ENCODE measurements around the gene BTN3A1. TPM values are rescaled to one million over a fixed set of nuclear protein-coding genes. Genes with fewer than 3 reads are reported as not detected.
"Not testable (repeated sequence)": the region's sequence is repeated elsewhere in the genome, so short reads cannot be mapped to it uniquely, and the experiment has no call there.

Gene BTN3A1
- total and polyA plus RNA-seq, 2 of the 13 experiments (the other 11 are each of a cell fraction or from before 2014, with no cell fraction given), result 13.3 to 14.0 TPM

DNA sequence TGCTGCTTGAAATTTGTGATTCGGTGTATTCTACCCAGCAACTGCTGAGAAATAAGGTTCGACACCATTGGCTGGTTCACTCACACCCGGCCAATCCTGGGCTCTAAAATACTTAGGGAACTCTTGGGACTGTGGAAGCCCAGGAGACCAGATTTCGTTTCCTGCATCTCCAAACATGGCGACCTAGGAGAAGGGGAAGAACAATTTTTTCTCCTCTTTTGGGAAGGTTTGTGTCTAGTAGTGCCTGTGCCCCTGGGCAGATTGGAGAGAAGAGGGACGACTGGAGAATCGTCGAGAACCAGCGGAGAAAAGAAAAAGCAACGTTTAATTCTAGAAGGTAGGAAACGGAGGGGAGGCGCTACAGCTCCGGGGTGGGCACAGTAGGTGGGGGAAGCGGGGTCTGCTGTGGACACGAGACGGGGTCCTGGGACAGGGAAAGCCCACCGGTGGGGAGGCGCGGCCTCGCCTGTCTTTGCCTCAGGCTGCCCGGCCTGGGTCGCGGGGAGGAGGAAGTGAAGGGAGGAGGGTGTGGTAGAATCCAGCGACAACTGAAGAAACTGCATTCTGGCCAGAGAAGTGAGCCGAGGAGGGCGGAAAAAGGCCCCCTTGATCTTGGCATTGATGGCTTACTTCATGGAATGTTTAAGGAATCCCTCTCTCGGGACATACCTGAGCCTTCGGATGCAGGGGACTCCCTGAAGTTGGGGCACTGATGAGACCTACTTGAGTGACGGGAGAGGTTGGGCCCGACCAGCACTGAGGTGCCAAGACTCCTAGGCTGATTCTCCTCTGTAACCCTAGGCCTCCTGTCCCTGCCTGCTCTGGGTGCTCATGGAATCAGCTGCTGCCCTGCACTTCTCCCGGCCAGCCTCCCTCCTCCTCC is 56.0 kb downstream of the BTN3A1 start, which contains the start of gene BTN2A1 (continued):
- TF ChIP-seq IRX3 (CRISPR knock-in tag; IDR thresholded peaks at IDR 0.05; ENCODE audit: borderline replicate concordance, low read depth), result no peak
- TF ChIP-seq HCFC1 (IDR thresholded peaks at IDR 0.05; ENCODE audit: low read depth, low read length), result no peak
- no peak for TF ChIP-seq ZNF543 (CRISPR knock-in tag; IDR thresholded peaks at IDR 0.05)
- no peak for TF ChIP-seq ZSCAN12 (CRISPR knock-in tag; IDR thresholded peaks at IDR 0.05)
- TF ChIP-seq, protein P1, sequence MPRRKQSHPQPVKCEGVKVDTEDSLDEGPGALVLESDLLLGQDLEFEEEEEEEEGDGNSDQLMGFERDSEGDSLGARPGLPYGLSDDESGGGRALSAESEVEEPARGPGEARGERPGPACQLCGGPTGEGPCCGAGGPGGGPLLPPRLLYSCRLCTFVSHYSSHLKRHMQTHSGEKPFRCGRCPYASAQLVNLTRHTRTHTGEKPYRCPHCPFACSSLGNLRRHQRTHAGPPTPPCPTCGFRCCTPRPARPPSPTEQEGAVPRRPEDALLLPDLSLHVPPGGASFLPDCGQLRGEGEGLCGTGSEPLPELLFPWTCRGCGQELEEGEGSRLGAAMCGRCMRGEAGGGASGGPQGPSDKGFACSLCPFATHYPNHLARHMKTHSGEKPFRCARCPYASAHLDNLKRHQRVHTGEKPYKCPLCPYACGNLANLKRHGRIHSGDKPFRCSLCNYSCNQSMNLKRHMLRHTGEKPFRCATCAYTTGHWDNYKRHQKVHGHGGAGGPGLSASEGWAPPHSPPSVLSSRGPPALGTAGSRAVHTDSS (CRISPR knock-in tag; conservative IDR thresholded peaks at IDR 0.05), result no peak

DNA sequence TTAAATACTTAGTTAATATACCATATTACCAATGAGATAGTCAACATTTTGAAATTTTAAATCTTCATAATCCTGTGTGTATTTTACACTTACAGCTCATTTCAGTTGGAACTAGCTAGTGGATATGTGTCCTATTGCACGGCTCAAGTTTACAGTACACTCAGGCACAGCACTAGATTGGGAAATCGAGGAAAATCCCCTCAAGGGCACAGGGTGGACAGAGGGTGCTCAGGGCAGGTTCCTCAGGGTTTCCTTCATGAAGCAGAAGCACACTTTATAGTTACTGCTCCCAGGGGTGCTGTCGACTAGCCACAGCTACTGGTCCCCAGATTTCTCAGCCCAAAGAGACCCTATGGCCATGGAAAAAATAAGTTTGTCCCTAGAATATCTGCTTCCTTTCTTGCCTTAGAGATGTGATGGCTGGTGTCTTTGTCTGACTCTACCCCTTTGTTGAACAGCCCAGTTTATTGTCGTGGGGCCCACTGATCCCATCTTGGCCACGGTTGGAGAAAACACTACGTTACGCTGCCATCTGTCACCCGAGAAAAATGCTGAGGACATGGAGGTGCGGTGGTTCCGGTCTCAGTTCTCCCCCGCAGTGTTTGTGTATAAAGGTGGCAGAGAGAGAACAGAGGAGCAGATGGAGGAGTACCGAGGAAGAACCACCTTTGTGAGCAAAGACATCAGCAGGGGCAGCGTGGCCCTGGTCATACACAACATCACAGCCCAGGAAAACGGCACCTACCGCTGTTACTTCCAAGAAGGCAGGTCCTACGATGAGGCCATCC is 57.1 kb downstream of the BTN3A1 start:
- Histone ChIP-seq H3K79me2 (ENCODE audit: insufficient read depth, low read length) (peaks cover 20% of the 10 kb centered on the region), H3K4me2 (ENCODE audit: low read depth, low read length) (peak overlapping the region; percentile 86), H3K9me3 (ENCODE audit: low read length) (no peaks in the 10 kb centered on the region), H3K36me3 (replicated peaks in 1 of 2; ENCODE audit: control insufficient read depth in 1 of 2, insufficient read depth in 2 of 2, low read length in 2 of 2) (peaks cover 17 to 33% of the 10 kb centered on the region in 2 experiments), H3K9ac (ENCODE audit: insufficient read depth, low read depth, low read length) (peak overlapping the region; percentile 89; the same call in 1 of the 2 replicates), H3K27ac (ENCODE audit: extremely low read length, insufficient read depth, low read length) (no peak overlapping the region), H3K4me3 (replicated peaks in 1 of 3; ENCODE audit: insufficient read depth in 1 of 3, low read depth in 2 of 3, low read length in 3 of 3) (no peak overlapping the region; a peak in 2 of 6 replicates), H3K27me3 (ENCODE audit: control insufficient read depth in 1 of 2, insufficient read depth in 2 of 2, low read length in 2 of 2) (no peaks in the 10 kb centered on the region; a peak in 1 of 5 replicates), H3K4me1 (ENCODE audit: insufficient read depth, low read length) (peaks cover 37% of the 10 kb centered on the region), H4K20me1 (ENCODE audit: insufficient read depth, low read length) (no peaks in the 10 kb centered on the region), H2AFZ (ENCODE audit: low read length) (no peak overlapping the region)
- no peak for TF ChIP-seq FIP1L1 (IDR thresholded peaks at IDR 0.05; ENCODE audit: borderline replicate concordance, insufficient read depth, low read depth, low read length)
- TF ChIP-seq SKI (IDR thresholded peaks at IDR 0.05; ENCODE audit: partially characterized antibody), result no peak
- TF ChIP-seq ZBTB38 (CRISPR knock-in tag; IDR thresholded peaks at IDR 0.05), result 0 out of 2 replicates have a peak, but pooled peaks have one; percentile 22
- TF ChIP-seq ZBTB1 (CRISPR knock-in tag; IDR thresholded peaks at IDR 0.05; ENCODE audit: borderline replicate concordance), result no peak
- ATAC-seq (no peak), DNase-seq (ENCODE audit: low spot score) (no peak), FAIRE-seq (no peak)
- in situ Hi-C loops (cut with HindIII; ENCODE audit: extremely low pct_ligation_motif_present, low pct_unique_long_range_greater_than_20kb), result no loop called here
- 88% methylated on average over 16 of the region's 16 CpGs for WGBS (ENCODE audit: low lambda C conversion rate)
- ChIA-PET CTCF (ENCODE audit: low intra/inter-chr PET ratio, low total read pairs) (no interaction called here), POLR2A (interaction anchor here (1.4 kb wide), 1 partner anchor 56 kb away, joined by 3 read pairs; no protein-coding TSS in a partner anchor)
- BruUV-seq (replicated peaks), result no TSS peak
- intact Hi-C loops (cut with micrococcal nuclease; ENCODE audit: unreplicated experiment), result loop anchor here (5.0 kb wide), 2 partner anchors 57 to 63 kb away; partner anchors contain the start of gene BTN3A1

DNA sequence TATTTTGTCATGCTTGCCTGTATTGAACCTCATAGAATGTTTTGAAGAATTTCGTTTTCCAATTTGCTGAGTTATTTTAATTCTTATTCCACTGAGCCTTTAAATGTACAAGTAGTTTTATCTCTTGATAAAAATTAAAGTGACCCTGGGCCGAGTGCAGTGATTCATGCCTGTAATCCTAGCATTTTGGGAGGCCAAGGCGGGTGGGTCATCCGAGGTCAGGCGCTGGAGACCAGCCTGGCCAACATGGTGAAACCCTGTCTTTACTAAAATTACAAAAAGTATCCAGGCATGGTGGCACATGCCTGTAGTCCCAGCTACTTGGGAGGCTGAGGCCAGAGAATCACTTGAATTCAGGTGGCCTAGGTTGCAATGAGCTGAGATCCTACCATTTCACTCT is 59.3 kb downstream of the BTN3A1 start:
- CTCF ChIA-PET (ENCODE audit: low intra/inter-chr PET ratio, low total read pairs); ATAC-seq; POLR2A ChIA-PET; H3K4me3 ChIP-seq (replicated peaks in 1 of 3; ENCODE audit: insufficient read depth in 1 of 3, low read depth in 2 of 3, low read length in 3 of 3); in situ Hi-C loops (cut with HindIII; ENCODE audit: extremely low pct_ligation_motif_present, low pct_unique_long_range_greater_than_20kb); H2AFZ ChIP-seq (ENCODE audit: low read length); intact Hi-C loops (cut with micrococcal nuclease; ENCODE audit: unreplicated experiment); H3K9ac ChIP-seq (ENCODE audit: insufficient read depth, low read depth, low read length); H3K9me3 ChIP-seq (ENCODE audit: low read length); DNase-seq (ENCODE audit: low spot score); H3K27ac ChIP-seq (ENCODE audit: extremely low read length, insufficient read depth, low read length); H4K20me1 ChIP-seq (ENCODE audit: insufficient read depth, low read length); H3K27me3 ChIP-seq (ENCODE audit: control insufficient read depth in 1 of 2, insufficient read depth in 2 of 2, low read length in 2 of 2); BruUV-seq (replicated peaks); FAIRE-seq: not testable (repeated sequence)
- whole genome bisulfite sequencing (ENCODE audit: low lambda C conversion rate), result 79% methylated on average over 5 of the region's 5 CpGs
- H3K36me3 ChIP-seq (replicated peaks in 1 of 2; ENCODE audit: control insufficient read depth in 1 of 2, insufficient read depth in 2 of 2, low read length in 2 of 2), result peaks cover 32 to 55% of the 10 kb centered on the region in 2 experiments
- peaks cover 20% of the 10 kb centered on the region for H3K79me2 ChIP-seq (ENCODE audit: insufficient read depth, low read length)
- H3K4me2 ChIP-seq (ENCODE audit: low read depth, low read length), result 0 out of 2 replicates have a peak overlapping the region, but pooled peaks have one; percentile 18
- peaks cover 36% of the 10 kb centered on the region for H3K4me1 ChIP-seq (ENCODE audit: insufficient read depth, low read length)
